WERI-Rb-1 (cell line): Measurements from ENCODE around the gene CRYL1.

Experiments used
- DNase-seq: peaks from one replicate; pipeline ENCODE4 v3.0.0-alpha.2; 2020
- H3K27ac ChIP-seq: fragments of 250-450 bp; sonication (Bioruptor Pico); 2 replicates; pipeline ENCODE4 v1.5.1; 2020; ENCODE audit warnings: mild to moderate bottlenecking, moderate library complexity
- H3K27me3 ChIP-seq: fragments of 250-450 bp; sonication (Bioruptor Pico); 2 replicates; pipeline ENCODE4 v1.5.1; 2021; ENCODE audit warnings: mild to moderate bottlenecking, low read depth, moderate library complexity; ENCODE audit not compliant: insufficient read depth, severe bottlenecking
- H3K36me3 ChIP-seq: fragments of 250-450 bp; sonication (Bioruptor Pico); 2 replicates; pipeline ENCODE4 v1.5.1; 2020; ENCODE audit warnings: mild to moderate bottlenecking, moderate library complexity
- H3K4me3 ChIP-seq: 2 replicates; pipeline ENCODE4 v1.5.1; 2011; ENCODE audit warnings: low read depth, mild to moderate bottlenecking, control low read depth, low read length
- H3K9me3 ChIP-seq: fragments of 250-450 bp; sonication (Bioruptor Pico); 2 replicates; pipeline ENCODE4 v1.5.1; 2021; ENCODE audit warnings: mild to moderate bottlenecking, moderate library complexity; ENCODE audit not compliant: severe bottlenecking
- CTCF ChIP-seq: IDR thresholded peaks from 2 replicates; pipeline ENCODE4 v1.5.1; 2011; ENCODE audit warnings: low read depth, mild to moderate bottlenecking, control low read depth, inconsistent platforms, low read length

The CRYL1 gene

GRCh38 chr13:20460761-20461160 is 64.9 kb downstream of the CRYL1 start:
- no peak overlapping the region for H3K27ac ChIP-seq
- no peak for TF ChIP-seq CTCF
- no peaks in the 10 kb centered on the region for H3K27me3 ChIP-seq
- no peaks in the 10 kb centered on the region for H3K36me3 ChIP-seq
- H3K9me3 ChIP-seq, result no peaks in the 10 kb centered on the region
- no peak for DNase-seq
- no peak overlapping the region for H3K4me3 ChIP-seq

GRCh38 chr13:20457670-20458069 is 68.0 kb downstream of the CRYL1 start:
- Histone ChIP-seq H3K27me3 (no peaks in the 10 kb centered on the region), H3K27ac (no peak overlapping the region), H3K4me3 (no peak overlapping the region), H3K9me3 (peaks cover 7% of the 10 kb centered on the region), H3K36me3 (no peaks in the 10 kb centered on the region)
- TF ChIP-seq CTCF, result no peak
- no peak for DNase-seq

GRCh38 chr13:20456737-20457136 is 68.9 kb downstream of the CRYL1 start:
- Histone ChIP-seq H3K36me3 (no peaks in the 10 kb centered on the region), H3K9me3 (peaks cover 7% of the 10 kb centered on the region), H3K27me3 (no peaks in the 10 kb centered on the region), H3K27ac (no peak overlapping the region), H3K4me3 (no peak overlapping the region)
- TF ChIP-seq CTCF, result no peak
- DNase-seq, result no peak

- Histone ChIP-seq H3K36me3 (no peaks in the 10 kb centered on the region), H3K27me3 (peaks cover 6% of the 10 kb centered on the region), H3K4me3 (no peak overlapping the region), H3K9me3 (peaks cover 20% of the 10 kb centered on the region), H3K27ac (no peak overlapping the region)
- TF ChIP-seq CTCF, result no peak
- DNase-seq, result no peak
Measured at GRCh38 chr13:20451397-20451796, 74.3 kb downstream of the CRYL1 start.

- no peak for TF ChIP-seq CTCF
- no peak for DNase-seq
- Histone ChIP-seq H3K9me3 (peaks cover 20% of the 10 kb centered on the region), H3K27me3 (peaks cover 16% of the 10 kb centered on the region), H3K36me3 (no peaks in the 10 kb centered on the region), H3K27ac (no peak overlapping the region), H3K4me3 (no peak overlapping the region)
Measured at GRCh38 chr13:20448470-20448869, 77.2 kb downstream of the CRYL1 start.

GRCh38 chr13:20446900-20447299 is 78.8 kb downstream of the CRYL1 start:
- no peak for DNase-seq
- peaks cover 29% of the 10 kb centered on the region for H3K27me3 ChIP-seq
- no peaks in the 10 kb centered on the region for H3K36me3 ChIP-seq
- H3K9me3 ChIP-seq, result peaks cover 20% of the 10 kb centered on the region
- no peak overlapping the region for H3K4me3 ChIP-seq
- no peak overlapping the region for H3K27ac ChIP-seq
- TF ChIP-seq CTCF, result no peak
